K562 (cell line): ENCODE results near the gene AIF1. TPM values are rescaled to one million over a fixed set of nuclear protein-coding genes. Genes with fewer than 3 reads are reported as not detected.
A peak's percentile ranks its signal among the peaks of the same experiment; 100 is the strongest.

Experiments used
- CEBPG ChIP-seq, 3 experiments: fragments of 200-800 bp in 1 of 3; sonication (Bioruptor generic) in 1 of 3; sonication (generic) in 1 of 3; formaldehyde crosslinking in 1 of 3; IDR thresholded peaks in 2 of 3; conservative IDR thresholded peaks in 1 of 3; 2 replicates each; pipeline versions ENCODE4 v1.6.1 to v1.8.0; 2016 to 2022; ENCODE audit warnings: missing compliant biosample characterization in 2 of 3, missing genetic modification characterization in 2 of 3, mild to moderate bottlenecking in 1 of 3, missing genetic modification reagents in 1 of 3
- HMGN3 ChIP-seq: IDR thresholded peaks from 2 replicates; pipeline ENCODE4 v1.6.1; 2011; ENCODE audit warnings: borderline replicate concordance, low read depth, mild to moderate bottlenecking, mixed read lengths, low read length; ENCODE audit not compliant: insufficient read length; ENCODE audit errors: extremely low read depth
- IFI16 ChIP-seq: fragments of 250-450 bp; sonication (Bioruptor Pico); IDR thresholded peaks from 2 replicates; pipeline ENCODE4 v2.1.2; 2022; ENCODE audit warnings: mild to moderate bottlenecking, inconsistent platforms
- RFX1 ChIP-seq: fragments of 450-650 bp; IDR thresholded peaks from 2 replicates; pipeline ENCODE4 v1.6.1; 2016; ENCODE audit warnings: mild to moderate bottlenecking, moderate library complexity
- ZNF165 ChIP-seq: fragments of 250-450 bp; sonication (Bioruptor Pico); IDR thresholded peaks from 2 replicates; pipeline ENCODE4 v1.4.0; 2020; ENCODE audit warnings: borderline replicate concordance
- ZNF239 ChIP-seq: fragments of 250-450 bp; sonication (Bioruptor Pico); IDR thresholded peaks from 2 replicates; pipeline ENCODE4 v1.4.0; 2020; ENCODE audit warnings: mild to moderate bottlenecking
- ZNF41 ChIP-seq: fragments of 250-450 bp; sonication (Bioruptor Pico); conservative IDR thresholded peaks from 2 replicates; pipeline ENCODE4 v1.4.0; 2020; ENCODE audit warnings: mild to moderate bottlenecking
- polyA plus RNA-seq, 8 experiments: library from polyadenylated mRNA; depleted of rRNA in 4 of 8; stranded (reverse) in 5 of 8; unstranded in 3 of 8; fragments of >200 nt; fragmentation: Nextera tagmentation in 2 of 8; fragmentation: Illumina TruSeq in 1 of 8; extraction: Ambion mirVana in 2 of 8; extraction: Trizol in 1 of 8; gene quantifications; 2 replicates each; pipeline versions ENCODE4 v1.2.1 to v1.2.3, GENCODE V29; 2011 to 2014; ENCODE audit warnings: inconsistent platforms in 1 of 8, missing spikeins in 1 of 8
- total RNA-seq, 7 experiments: library from RNA; depleted of rRNA in 6 of 7; stranded (reverse); fragments of >200 nt in 6 of 7; fragmentation: Illumina TruSeq in 2 of 7; extraction: Trizol in 2 of 7; gene quantifications; 2 replicates each; pipeline versions ENCODE4 v1.2.1 to v1.2.3, GENCODE V29; 2011 to 2021; ENCODE audit warnings: low replicate concordance in 1 of 7
- TF ChIP-seq, protein P1 (sequence below): fragments of 250-450 bp; sonication (Bioruptor Pico); IDR thresholded peaks from 2 replicates; pipeline ENCODE4 v1.4.0; 2020
- TF ChIP-seq, protein P2 (sequence below): sonication (generic); formaldehyde crosslinking; IDR thresholded peaks from 2 replicates; pipeline ENCODE4 v1.8.0; 2023; ENCODE audit warnings: mild to moderate bottlenecking, missing genetic modification reagents
- TF ChIP-seq, protein P3 (sequence below): fragments of 250-450 bp; sonication (Bioruptor Pico); IDR thresholded peaks from 2 replicates; pipeline ENCODE4 v1.9.0; 2021; ENCODE audit warnings: mild to moderate bottlenecking, inconsistent platforms

Gene AIF1
- total and polyA plus RNA-seq, 9 of the 15 experiments (the other 6 are each of a cell fraction or from before 2014, with no cell fraction given): 9.4 to 33.4 (median 19.4) TPM

DNA sequence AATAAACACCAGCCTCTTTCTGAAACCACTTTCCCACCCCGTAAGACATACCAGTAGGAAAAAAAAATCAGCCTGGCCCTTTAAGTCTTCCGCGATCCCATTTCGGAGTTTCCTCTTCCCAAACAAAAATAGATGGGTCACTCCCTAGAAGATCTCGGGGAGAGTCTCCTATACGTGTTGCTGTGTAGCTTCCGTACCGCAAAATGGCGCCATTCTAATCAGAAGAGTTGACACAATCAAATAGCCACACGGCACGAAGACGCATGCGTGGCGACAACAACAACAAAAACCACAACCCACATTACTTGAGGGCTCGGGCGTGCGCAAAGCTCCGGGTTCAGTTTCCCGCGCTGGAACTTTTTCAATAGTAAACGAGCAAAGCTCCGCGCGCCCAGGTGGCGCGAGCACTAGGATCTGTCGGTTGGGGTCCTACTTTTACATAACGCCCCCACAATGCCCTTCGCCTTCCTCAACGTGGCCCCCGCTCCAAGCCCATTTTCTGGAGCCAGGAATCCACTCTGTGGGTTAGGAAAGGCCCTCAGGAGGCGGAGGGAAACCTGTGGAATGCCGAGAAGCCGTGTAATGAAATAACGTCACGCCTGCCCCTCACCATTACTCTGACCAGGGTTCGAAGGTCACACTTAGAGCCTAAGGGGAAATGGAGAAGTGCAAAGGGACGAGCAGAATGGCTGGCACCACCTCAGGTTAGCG lies 49.9 kb downstream of the AIF1 start, which contains the start of gene GPANK1 (continued):
- TF ChIP-seq, protein P1, sequence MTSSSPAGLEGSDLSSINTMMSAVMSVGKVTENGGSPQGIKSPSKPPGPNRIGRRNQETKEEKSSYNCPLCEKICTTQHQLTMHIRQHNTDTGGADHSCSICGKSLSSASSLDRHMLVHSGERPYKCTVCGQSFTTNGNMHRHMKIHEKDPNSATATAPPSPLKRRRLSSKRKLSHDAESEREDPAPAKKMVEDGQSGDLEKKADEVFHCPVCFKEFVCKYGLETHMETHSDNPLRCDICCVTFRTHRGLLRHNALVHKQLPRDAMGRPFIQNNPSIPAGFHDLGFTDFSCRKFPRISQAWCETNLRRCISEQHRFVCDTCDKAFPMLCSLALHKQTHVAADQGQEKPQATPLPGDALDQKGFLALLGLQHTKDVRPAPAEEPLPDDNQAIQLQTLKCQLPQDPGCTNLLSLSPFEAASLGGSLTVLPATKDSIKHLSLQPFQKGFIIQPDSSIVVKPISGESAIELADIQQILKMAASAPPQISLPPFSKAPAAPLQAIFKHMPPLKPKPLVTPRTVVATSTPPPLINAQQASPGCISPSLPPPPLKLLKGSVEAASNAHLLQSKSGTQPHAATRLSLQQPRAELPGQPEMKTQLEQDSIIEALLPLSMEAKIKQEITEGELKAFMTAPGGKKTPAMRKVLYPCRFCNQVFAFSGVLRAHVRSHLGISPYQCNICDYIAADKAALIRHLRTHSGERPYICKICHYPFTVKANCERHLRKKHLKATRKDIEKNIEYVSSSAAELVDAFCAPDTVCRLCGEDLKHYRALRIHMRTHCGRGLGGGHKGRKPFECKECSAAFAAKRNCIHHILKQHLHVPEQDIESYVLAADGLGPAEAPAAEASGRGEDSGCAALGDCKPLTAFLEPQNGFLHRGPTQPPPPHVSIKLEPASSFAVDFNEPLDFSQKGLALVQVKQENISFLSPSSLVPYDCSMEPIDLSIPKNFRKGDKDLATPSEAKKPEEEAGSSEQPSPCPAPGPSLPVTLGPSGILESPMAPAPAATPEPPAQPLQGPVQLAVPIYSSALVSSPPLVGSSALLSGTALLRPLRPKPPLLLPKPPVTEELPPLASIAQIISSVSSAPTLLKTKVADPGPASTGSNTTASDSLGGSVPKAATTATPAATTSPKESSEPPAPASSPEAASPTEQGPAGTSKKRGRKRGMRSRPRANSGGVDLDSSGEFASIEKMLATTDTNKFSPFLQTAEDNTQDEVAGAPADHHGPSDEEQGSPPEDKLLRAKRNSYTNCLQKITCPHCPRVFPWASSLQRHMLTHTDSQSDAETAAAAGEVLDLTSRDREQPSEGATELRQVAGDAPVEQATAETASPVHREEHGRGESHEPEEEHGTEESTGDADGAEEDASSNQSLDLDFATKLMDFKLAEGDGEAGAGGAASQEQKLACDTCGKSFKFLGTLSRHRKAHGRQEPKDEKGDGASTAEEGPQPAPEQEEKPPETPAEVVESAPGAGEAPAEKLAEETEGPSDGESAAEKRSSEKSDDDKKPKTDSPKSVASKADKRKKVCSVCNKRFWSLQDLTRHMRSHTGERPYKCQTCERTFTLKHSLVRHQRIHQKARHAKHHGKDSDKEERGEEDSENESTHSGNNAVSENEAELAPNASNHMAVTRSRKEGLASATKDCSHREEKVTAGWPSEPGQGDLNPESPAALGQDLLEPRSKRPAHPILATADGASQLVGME: no peak
- TF ChIP-seq HMGN3: no peak
- TF ChIP-seq CEBPG (CRISPR knock-in tag; IDR thresholded peaks at IDR 0.05): peak; percentile 73
- peak in 1 of 2 experiments; percentile 62; a peak in 2 of 4 replicates for TF ChIP-seq CEBPG (tag; conservative IDR thresholded peaks at IDR 0.05 in 1 of 2, IDR thresholded peaks at IDR 0.05 in 1 of 2)
- no peak for TF ChIP-seq RFX1
- peak; percentile 40 for TF ChIP-seq ZNF239 (CRISPR knock-in tag)
- TF ChIP-seq, protein P2, sequence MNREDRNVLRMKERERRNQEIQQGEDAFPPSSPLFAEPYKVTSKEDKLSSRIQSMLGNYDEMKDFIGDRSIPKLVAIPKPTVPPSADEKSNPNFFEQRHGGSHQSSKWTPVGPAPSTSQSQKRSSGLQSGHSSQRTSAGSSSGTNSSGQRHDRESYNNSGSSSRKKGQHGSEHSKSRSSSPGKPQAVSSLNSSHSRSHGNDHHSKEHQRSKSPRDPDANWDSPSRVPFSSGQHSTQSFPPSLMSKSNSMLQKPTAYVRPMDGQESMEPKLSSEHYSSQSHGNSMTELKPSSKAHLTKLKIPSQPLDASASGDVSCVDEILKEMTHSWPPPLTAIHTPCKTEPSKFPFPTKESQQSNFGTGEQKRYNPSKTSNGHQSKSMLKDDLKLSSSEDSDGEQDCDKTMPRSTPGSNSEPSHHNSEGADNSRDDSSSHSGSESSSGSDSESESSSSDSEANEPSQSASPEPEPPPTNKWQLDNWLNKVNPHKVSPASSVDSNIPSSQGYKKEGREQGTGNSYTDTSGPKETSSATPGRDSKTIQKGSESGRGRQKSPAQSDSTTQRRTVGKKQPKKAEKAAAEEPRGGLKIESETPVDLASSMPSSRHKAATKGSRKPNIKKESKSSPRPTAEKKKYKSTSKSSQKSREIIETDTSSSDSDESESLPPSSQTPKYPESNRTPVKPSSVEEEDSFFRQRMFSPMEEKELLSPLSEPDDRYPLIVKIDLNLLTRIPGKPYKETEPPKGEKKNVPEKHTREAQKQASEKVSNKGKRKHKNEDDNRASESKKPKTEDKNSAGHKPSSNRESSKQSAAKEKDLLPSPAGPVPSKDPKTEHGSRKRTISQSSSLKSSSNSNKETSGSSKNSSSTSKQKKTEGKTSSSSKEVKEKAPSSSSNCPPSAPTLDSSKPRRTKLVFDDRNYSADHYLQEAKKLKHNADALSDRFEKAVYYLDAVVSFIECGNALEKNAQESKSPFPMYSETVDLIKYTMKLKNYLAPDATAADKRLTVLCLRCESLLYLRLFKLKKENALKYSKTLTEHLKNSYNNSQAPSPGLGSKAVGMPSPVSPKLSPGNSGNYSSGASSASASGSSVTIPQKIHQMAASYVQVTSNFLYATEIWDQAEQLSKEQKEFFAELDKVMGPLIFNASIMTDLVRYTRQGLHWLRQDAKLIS: peak; percentile 99
- TF ChIP-seq IFI16 (CRISPR knock-in tag): 0 out of 2 replicates have a peak, but pooled peaks have one; percentile 9
- TF ChIP-seq ZNF41 (CRISPR knock-in tag): 0 out of 2 replicates have a peak, but pooled peaks have one; percentile 47
- no peak for TF ChIP-seq ZNF165
- TF ChIP-seq, protein P3, sequence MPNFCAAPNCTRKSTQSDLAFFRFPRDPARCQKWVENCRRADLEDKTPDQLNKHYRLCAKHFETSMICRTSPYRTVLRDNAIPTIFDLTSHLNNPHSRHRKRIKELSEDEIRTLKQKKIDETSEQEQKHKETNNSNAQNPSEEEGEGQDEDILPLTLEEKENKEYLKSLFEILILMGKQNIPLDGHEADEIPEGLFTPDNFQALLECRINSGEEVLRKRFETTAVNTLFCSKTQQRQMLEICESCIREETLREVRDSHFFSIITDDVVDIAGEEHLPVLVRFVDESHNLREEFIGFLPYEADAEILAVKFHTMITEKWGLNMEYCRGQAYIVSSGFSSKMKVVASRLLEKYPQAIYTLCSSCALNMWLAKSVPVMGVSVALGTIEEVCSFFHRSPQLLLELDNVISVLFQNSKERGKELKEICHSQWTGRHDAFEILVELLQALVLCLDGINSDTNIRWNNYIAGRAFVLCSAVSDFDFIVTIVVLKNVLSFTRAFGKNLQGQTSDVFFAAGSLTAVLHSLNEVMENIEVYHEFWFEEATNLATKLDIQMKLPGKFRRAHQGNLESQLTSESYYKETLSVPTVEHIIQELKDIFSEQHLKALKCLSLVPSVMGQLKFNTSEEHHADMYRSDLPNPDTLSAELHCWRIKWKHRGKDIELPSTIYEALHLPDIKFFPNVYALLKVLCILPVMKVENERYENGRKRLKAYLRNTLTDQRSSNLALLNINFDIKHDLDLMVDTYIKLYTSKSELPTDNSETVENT (CRISPR knock-in tag): peak; percentile 76
